Measurements from ENCODE around the gene PROSER2. TPM values are rescaled to one million over a fixed set of nuclear protein-coding genes. Genes with fewer than 3 reads are reported as not detected.

Gene PROSER2
- total and polyA plus RNA-seq, 4 donors = 6.5 to 24.9 (median 9.9) TPM

DNA sequence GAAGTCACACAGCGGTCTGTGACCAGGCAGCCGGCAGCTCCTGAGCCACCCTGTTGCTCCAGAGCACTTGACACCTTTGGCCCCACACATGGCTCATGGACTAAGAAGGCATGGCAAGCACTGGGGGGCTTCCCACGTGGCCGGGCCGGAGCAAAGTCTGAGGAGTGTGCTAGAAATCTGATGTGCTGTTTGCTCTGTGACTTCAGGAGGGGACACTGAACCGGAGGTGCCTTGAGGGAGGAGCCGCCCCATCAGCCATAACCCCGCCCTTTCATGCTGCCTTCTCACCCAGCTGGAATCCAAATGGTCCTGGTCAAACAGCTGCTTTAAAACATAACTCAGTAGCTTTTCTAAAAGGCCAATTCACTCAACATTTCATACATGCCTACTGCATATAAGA is 33.5 kb downstream of the PROSER2 start:
- TF ChIP-seq HNF4A (conservative IDR thresholded peaks at IDR 0.05) = no peak
- TF ChIP-seq GABPA (IDR thresholded peaks at IDR 0.05 in 1 of 2, conservative IDR thresholded peaks at IDR 0.05 in 1 of 2) = no peak
- TF ChIP-seq, protein P1, sequence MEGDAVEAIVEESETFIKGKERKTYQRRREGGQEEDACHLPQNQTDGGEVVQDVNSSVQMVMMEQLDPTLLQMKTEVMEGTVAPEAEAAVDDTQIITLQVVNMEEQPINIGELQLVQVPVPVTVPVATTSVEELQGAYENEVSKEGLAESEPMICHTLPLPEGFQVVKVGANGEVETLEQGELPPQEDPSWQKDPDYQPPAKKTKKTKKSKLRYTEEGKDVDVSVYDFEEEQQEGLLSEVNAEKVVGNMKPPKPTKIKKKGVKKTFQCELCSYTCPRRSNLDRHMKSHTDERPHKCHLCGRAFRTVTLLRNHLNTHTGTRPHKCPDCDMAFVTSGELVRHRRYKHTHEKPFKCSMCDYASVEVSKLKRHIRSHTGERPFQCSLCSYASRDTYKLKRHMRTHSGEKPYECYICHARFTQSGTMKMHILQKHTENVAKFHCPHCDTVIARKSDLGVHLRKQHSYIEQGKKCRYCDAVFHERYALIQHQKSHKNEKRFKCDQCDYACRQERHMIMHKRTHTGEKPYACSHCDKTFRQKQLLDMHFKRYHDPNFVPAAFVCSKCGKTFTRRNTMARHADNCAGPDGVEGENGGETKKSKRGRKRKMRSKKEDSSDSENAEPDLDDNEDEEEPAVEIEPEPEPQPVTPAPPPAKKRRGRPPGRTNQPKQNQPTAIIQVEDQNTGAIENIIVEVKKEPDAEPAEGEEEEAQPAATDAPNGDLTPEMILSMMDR (IDR thresholded peaks at IDR 0.05; ENCODE audit: low read depth, low read length, missing input control) = no peak
- TF ChIP-seq YY1 (IDR thresholded peaks at IDR 0.05) = no peak
- no peak for TF ChIP-seq JUND (IDR thresholded peaks at IDR 0.05)
- no peak for TF ChIP-seq RAD21 (IDR thresholded peaks at IDR 0.05)

DNA sequence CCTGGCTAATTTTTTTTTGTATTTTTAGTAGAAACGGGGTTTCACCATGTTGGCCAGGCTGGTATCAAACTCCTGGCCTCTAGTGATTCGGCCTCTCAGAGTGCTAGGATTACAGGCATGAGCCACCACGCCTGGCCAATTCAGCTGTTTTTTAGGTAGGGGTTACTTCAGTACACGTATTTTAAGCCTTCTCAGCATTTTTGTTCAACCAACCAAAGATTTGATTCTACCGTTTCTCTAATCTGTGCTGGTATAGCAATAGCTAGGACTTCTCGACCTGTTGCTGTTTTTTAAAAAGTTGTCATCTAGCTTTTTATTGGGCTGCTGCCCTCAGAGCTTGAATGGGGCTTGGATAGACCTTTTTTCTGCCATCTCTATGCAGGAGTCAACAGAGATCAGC is 34.9 kb downstream of the PROSER2 start:
- peaks cover 0 to 38% (median 21%) of the 10 kb centered on the region in 4 donors for H3K36me3 ChIP-seq (ENCODE audit: control insufficient read depth in 4 of 4, insufficient read depth in 3 of 4, low read depth in 1 of 4, low read length in 3 of 4)
- peak in 1 of 2 donors; percentile 6 for TF ChIP-seq HNF4A (conservative IDR thresholded peaks at IDR 0.05)
- TF ChIP-seq, protein P1 (IDR thresholded peaks at IDR 0.05; ENCODE audit: low read depth, low read length, missing input control) = no peak
- TF ChIP-seq FOXA2 (IDR thresholded peaks at IDR 0.05) = no peak
- 58% methylated on average over 6 of the region's 6 CpGs for WGBS
- no peaks in the 10 kb centered on the region for H3K9me3 ChIP-seq (ENCODE audit: control insufficient read depth in 4 of 4, low read length in 3 of 4)
- H3K4me3 ChIP-seq (ENCODE audit: low read depth in 1 of 3, low read length in 3 of 3) = no peak overlapping the region
- DNase-seq (ENCODE audit: low spot score) = no peak
- H3K9ac ChIP-seq (ENCODE audit: low read depth in 1 of 2, low read length in 2 of 2) = no peak overlapping the region
- no peak overlapping the region for H3K27ac ChIP-seq (ENCODE audit: low read depth in 1 of 2, low read length in 2 of 2)
- peaks cover 0 to 6% (median 2%) of the 10 kb centered on the region in 4 donors for H3K4me1 ChIP-seq (ENCODE audit: control insufficient read depth in 4 of 4, insufficient read depth in 4 of 4, low read length in 3 of 4)
- no peaks in the 10 kb centered on the region for H3K27me3 ChIP-seq (ENCODE audit: control insufficient read depth in 4 of 4, insufficient read depth in 4 of 4, low read length in 3 of 4)

More for the DNA sequence above, 33.5 kb downstream of the PROSER2 start:
- H3K27ac ChIP-seq (ENCODE audit: low read depth in 1 of 2, low read length in 2 of 2) = no peak overlapping the region
- peaks cover 0 to 38% (median 21%) of the 10 kb centered on the region in 4 donors for H3K36me3 ChIP-seq (ENCODE audit: control insufficient read depth in 4 of 4, insufficient read depth in 3 of 4, low read depth in 1 of 4, low read length in 3 of 4)
- 75% methylated on average over 8 of the region's 8 CpGs for WGBS
- peaks cover 0 to 6% (median 2%) of the 10 kb centered on the region in 4 donors for H3K4me1 ChIP-seq (ENCODE audit: control insufficient read depth in 4 of 4, insufficient read depth in 4 of 4, low read length in 3 of 4)
- H3K9ac ChIP-seq (ENCODE audit: low read depth in 1 of 2, low read length in 2 of 2) = no peak overlapping the region
- DNase-seq (ENCODE audit: low spot score) = no peak
- no peak overlapping the region for H3K4me3 ChIP-seq (ENCODE audit: low read depth in 1 of 3, low read length in 3 of 3)
- H3K27me3 ChIP-seq (ENCODE audit: control insufficient read depth in 4 of 4, insufficient read depth in 4 of 4, low read length in 3 of 4) = no peaks in the 10 kb centered on the region
- H3K9me3 ChIP-seq (ENCODE audit: control insufficient read depth in 4 of 4, low read length in 3 of 4) = no peaks in the 10 kb centered on the region

DNA sequence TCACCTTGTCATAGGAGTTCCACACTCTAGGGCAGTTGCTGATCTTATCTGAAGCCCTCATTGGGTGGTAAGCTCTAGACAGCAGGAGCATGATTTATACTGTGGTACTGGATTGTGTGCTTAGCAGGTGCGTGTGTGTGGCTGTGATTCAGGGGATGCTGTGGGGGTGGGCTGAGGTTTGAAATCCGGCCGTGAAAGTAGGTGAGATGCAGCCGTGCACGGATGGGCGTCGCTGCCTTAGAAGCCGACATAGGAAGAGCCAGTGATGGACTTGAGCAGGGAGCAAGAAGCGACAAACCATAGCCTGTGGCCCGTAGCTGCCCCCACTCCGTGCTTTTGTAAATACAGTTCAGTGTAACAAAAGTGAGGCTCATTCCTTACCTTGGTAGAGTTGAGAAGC is 38.2 kb downstream of the PROSER2 start:
- Histone ChIP-seq H3K4me3 (ENCODE audit: low read depth in 1 of 3, low read length in 3 of 3) (no peak overlapping the region), H3K9me3 (ENCODE audit: control insufficient read depth in 4 of 4, low read length in 3 of 4) (no peaks in the 10 kb centered on the region), H3K4me1 (ENCODE audit: control insufficient read depth in 4 of 4, insufficient read depth in 4 of 4, low read length in 3 of 4) (peaks cover 5 to 20% (median 15%) of the 10 kb centered on the region in 4 donors), H3K27me3 (ENCODE audit: control insufficient read depth in 4 of 4, insufficient read depth in 4 of 4, low read length in 3 of 4) (no peaks in the 10 kb centered on the region), H3K27ac (ENCODE audit: low read depth in 1 of 2, low read length in 2 of 2) (no peak overlapping the region), H3K36me3 (ENCODE audit: control insufficient read depth in 4 of 4, insufficient read depth in 3 of 4, low read depth in 1 of 4, low read length in 3 of 4) (peaks cover 0 to 28% (median 15%) of the 10 kb centered on the region in 4 donors), H3K9ac (ENCODE audit: low read depth in 1 of 2, low read length in 2 of 2) (no peak overlapping the region)
- WGBS = 96% methylated on average over 11 of the region's 11 CpGs
- no peak for DNase-seq (ENCODE audit: low spot score)
- TF ChIP-seq, protein P2, sequence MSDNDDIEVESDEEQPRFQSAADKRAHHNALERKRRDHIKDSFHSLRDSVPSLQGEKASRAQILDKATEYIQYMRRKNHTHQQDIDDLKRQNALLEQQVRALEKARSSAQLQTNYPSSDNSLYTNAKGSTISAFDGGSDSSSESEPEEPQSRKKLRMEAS (IDR thresholded peaks at IDR 0.05) = no peak
- TF ChIP-seq HNF4G (IDR thresholded peaks at IDR 0.05) (no peak), YY1 (IDR thresholded peaks at IDR 0.05) (no peak), RXRA (IDR thresholded peaks at IDR 0.05) (no peak), TAF1 (conservative IDR thresholded peaks at IDR 0.05) (no peak), SP1 (IDR thresholded peaks at IDR 0.05) (no peak), HNF4A (conservative IDR thresholded peaks at IDR 0.05) (no peak), NR2F2 (IDR thresholded peaks at IDR 0.05) (no peak), FOXA2 (IDR thresholded peaks at IDR 0.05) (no peak), JUND (IDR thresholded peaks at IDR 0.05) (no peak), FOXA1 (IDR thresholded peaks at IDR 0.05) (no peak), RAD21 (IDR thresholded peaks at IDR 0.05) (no peak), GABPA (IDR thresholded peaks at IDR 0.05 in 1 of 2, conservative IDR thresholded peaks at IDR 0.05 in 1 of 2) (no peak), EGR1 (IDR thresholded peaks at IDR 0.05; ENCODE audit: low read depth in 2 of 2) (no peak)
- TF ChIP-seq, protein P3, sequence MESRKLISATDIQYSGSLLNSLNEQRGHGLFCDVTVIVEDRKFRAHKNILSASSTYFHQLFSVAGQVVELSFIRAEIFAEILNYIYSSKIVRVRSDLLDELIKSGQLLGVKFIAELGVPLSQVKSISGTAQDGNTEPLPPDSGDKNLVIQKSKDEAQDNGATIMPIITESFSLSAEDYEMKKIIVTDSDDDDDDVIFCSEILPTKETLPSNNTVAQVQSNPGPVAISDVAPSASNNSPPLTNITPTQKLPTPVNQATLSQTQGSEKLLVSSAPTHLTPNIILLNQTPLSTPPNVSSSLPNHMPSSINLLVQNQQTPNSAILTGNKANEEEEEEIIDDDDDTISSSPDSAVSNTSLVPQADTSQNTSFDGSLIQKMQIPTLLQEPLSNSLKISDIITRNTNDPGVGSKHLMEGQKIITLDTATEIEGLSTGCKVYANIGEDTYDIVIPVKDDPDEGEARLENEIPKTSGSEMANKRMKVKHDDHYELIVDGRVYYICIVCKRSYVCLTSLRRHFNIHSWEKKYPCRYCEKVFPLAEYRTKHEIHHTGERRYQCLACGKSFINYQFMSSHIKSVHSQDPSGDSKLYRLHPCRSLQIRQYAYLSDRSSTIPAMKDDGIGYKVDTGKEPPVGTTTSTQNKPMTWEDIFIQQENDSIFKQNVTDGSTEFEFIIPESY (IDR thresholded peaks at IDR 0.05) = no peak
- TF ChIP-seq, protein P1 (IDR thresholded peaks at IDR 0.05; ENCODE audit: low read depth, low read length, missing input control) = no peak
- TF ChIP-seq, protein P4, sequence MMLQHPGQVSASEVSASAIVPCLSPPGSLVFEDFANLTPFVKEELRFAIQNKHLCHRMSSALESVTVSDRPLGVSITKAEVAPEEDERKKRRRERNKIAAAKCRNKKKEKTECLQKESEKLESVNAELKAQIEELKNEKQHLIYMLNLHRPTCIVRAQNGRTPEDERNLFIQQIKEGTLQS (IDR thresholded peaks at IDR 0.05) = no peak

Data from liver (tissue), 9 donors.